ENCODE data around the gene TRIP10. TPM values are rescaled to one million over a fixed set of nuclear protein-coding genes. Genes with fewer than 3 reads are reported as not detected.

The TRIP10 gene
- total and polyA plus RNA-seq, 10 donors, result 17.2 to 58.2 (median 34.1) TPM

DNA sequence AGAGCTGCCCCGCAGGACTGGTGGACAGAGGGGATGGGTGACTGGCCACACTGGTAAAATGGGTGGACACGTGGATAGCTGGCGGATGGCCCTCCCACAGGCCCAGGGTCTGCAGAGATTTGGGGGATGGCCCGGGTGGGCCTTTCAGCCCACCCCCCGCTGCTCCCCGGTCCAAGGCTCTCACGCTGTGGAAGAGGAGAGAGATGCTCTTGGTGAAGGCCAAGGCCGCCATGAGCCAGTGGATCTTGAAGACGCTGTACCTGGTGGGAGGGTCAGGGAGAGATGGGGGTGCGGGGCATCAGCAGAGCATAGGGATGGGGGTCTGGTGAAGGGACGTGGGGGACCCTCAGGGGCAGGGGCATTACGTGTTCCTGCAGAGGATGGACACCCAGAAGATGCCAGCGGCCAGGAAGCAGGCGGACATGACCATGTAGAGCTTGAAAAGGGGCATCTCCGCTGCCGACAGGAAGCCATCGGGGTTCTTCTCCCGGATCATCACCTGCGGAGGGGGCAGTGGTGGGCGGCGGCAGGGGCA, 6.6 kb upstream of the TRIP10 start:
- DNase-seq, result no peak
- Histone ChIP-seq H3K36me3 (peaks cover 0 to 65% (median 27%) of the 10 kb centered on the region in 6 donors), H3K27me3 (replicated peaks in 1 of 7) (no peaks in the 10 kb centered on the region), H3K4me3 (no peak overlapping the region), H3K4me1 (peaks cover 11 to 56% (median 37%) of the 10 kb centered on the region in 6 donors), H3K9me3 (no peaks in the 10 kb centered on the region), H3K27ac (no peak overlapping the region)
- WGBS, 5 donors, result 89 to 95% (median 93%) methylated on average over 21 of the region's 21 CpGs
- intact Hi-C loops (cut with DNase I; ENCODE audit: low total_unique reads), result no loop called here
- no peak for TF ChIP-seq POLR2A (IDR thresholded peaks at IDR 0.05)
- TF ChIP-seq POLR2AphosphoS5 (IDR thresholded peaks at IDR 0.05), result peak in 1 of 3 donors; percentile 23

DNA sequence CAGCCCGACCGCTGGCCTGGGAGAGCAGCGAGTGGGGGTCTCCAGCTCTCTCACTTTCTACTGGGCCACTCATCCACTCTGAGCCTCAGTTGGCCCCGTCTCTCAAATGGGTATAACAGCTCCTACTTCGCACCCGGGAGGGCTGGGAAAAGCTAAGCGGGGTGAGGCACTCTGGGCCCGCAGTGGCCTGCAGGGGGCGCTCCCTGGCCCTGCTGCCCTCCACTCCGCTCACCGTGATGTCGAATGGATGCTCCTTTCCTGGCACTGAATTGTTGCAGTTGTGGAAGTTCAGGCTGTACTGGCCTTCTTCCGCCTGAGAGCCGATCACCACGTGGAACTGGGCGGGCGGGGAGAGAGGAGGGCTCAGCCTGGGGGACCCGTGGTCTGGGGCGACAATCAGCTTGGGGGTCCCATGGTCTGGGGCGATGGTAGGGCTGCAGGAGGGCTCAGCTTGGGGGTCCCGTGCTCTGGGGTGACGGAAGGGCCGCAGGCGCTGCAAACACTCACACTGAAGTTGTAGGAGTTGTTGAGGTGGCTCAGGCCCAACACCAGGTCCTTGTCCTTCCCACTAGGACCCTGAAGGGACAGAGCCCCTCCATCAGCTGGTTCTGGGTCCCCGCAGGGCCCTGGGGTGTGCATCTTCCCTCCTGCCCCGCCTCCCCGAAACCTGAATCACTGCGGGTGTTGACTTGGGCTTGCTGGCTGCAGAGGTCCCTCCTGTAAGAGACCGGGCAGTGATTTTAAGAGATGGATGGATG, 6.0 kb upstream of the TRIP10 start:
- WGBS, 5 donors, result 94 to 95% (median 95%) methylated on average over 26 to 29 of the region's 29 CpGs
- Histone ChIP-seq H3K4me3 (peak overlapping the region in 1 of 8 donors; percentile 30), H3K27ac (peak overlapping the region in 2 of 8 donors; percentile 96 to 99), H3K27me3 (replicated peaks in 1 of 7) (no peaks in the 10 kb centered on the region), H3K9me3 (no peaks in the 10 kb centered on the region), H3K4me1 (peaks cover 17 to 56% (median 37%) of the 10 kb centered on the region in 6 donors), H3K36me3 (peaks cover 0 to 65% (median 27%) of the 10 kb centered on the region in 6 donors)
- DNase-seq, result no peak
- no peak for TF ChIP-seq POLR2A (IDR thresholded peaks at IDR 0.05)
- TF ChIP-seq POLR2AphosphoS5 (IDR thresholded peaks at IDR 0.05), result peak in 1 of 3 donors; percentile 6
- TF ChIP-seq, protein P1, sequence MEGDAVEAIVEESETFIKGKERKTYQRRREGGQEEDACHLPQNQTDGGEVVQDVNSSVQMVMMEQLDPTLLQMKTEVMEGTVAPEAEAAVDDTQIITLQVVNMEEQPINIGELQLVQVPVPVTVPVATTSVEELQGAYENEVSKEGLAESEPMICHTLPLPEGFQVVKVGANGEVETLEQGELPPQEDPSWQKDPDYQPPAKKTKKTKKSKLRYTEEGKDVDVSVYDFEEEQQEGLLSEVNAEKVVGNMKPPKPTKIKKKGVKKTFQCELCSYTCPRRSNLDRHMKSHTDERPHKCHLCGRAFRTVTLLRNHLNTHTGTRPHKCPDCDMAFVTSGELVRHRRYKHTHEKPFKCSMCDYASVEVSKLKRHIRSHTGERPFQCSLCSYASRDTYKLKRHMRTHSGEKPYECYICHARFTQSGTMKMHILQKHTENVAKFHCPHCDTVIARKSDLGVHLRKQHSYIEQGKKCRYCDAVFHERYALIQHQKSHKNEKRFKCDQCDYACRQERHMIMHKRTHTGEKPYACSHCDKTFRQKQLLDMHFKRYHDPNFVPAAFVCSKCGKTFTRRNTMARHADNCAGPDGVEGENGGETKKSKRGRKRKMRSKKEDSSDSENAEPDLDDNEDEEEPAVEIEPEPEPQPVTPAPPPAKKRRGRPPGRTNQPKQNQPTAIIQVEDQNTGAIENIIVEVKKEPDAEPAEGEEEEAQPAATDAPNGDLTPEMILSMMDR (IDR thresholded peaks at IDR 0.05 in 8 of 11, conservative IDR thresholded peaks at IDR 0.05 in 3 of 11), result peak in 6 of 11 experiments; percentile 4 to 45 (median 20)
- intact Hi-C loops (cut with DNase I; ENCODE audit: low total_unique reads), result no loop called here

DNA sequence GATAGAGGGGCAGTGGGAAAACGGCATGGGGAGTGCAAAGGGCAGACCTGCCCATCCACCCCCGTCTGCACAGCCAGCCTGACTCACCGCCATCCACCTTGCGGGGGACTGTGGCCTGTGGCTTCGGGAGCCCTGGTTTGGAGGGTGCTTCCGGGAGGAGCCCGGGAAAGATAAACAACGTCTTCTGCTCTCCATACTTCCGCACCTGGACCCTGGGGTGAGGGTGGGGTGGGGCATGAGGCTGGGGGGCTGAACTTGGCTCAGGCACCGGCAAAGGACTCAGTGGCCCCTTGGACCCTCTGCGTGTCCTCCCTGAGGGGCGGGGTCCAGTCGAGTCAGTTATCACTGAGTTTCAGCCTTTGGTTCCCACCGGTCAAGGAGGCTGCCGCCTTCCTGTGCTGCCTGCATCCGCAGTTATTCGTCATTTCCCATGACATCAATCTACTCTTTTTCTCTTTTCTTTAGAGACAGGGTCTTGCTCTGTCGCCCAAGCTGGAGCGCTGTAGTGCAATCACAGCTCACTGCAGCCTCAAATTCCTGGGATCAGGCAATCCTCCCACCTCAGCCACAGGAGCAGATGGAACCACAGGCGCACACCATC, 5.3 kb upstream of the TRIP10 start:
- Histone ChIP-seq H3K36me3 (peaks cover 0 to 65% (median 27%) of the 10 kb centered on the region in 6 donors), H3K4me3 (peak overlapping the region in 1 of 8 donors; percentile 30), H3K27me3 (replicated peaks in 1 of 7) (no peaks in the 10 kb centered on the region), H3K9me3 (no peaks in the 10 kb centered on the region), H3K4me1 (peaks cover 20 to 56% (median 39%) of the 10 kb centered on the region in 6 donors), H3K27ac (peak overlapping the region in 2 of 8 donors; percentile 96 to 99)
- TF ChIP-seq, protein P1 (IDR thresholded peaks at IDR 0.05 in 8 of 11, conservative IDR thresholded peaks at IDR 0.05 in 3 of 11), result no peak
- TF ChIP-seq POLR2AphosphoS5 (IDR thresholded peaks at IDR 0.05) (peak in 2 of 3 donors; percentile 37 to 39), POLR2A (IDR thresholded peaks at IDR 0.05) (no peak)
- 66 to 89% (median 79%) methylated on average over 18 to 20 of the region's 20 CpGs for WGBS, 5 donors
- no peak for DNase-seq
- intact Hi-C loops (cut with DNase I; ENCODE audit: low total_unique reads), result no loop called here

- H3K36me3 ChIP-seq, result peaks cover 0 to 55% (median 25%) of the 10 kb centered on the region in 6 donors
- peaks cover 20 to 60% (median 46%) of the 10 kb centered on the region in 6 donors for H3K4me1 ChIP-seq
- intact Hi-C loops (cut with DNase I; ENCODE audit: low total_unique reads), result loop anchor here (5.0 kb wide), 1 partner anchor 127 kb away; no protein-coding TSS in a partner anchor
- DNase-seq, result no peak
- TF ChIP-seq, protein P1 (IDR thresholded peaks at IDR 0.05 in 8 of 11, conservative IDR thresholded peaks at IDR 0.05 in 3 of 11), result no peak
- TF ChIP-seq POLR2AphosphoS5 (IDR thresholded peaks at IDR 0.05), result no peak
- TF ChIP-seq POLR2A (IDR thresholded peaks at IDR 0.05), result no peak
- H3K4me3 ChIP-seq, result peak overlapping the region in 1 of 8 donors; percentile 90
- H3K27me3 ChIP-seq (replicated peaks in 1 of 7), result peaks cover 0 to 6% (median 0%) of the 10 kb centered on the region in 7 donors
- H3K9me3 ChIP-seq, result no peaks in the 10 kb centered on the region
- 76 to 83% (median 79%) methylated on average over 15 of the region's 15 CpGs for WGBS, 5 donors
- peak overlapping the region in 7 of 8 donors; percentile 95 to 99 (median 98) for H3K27ac ChIP-seq
Measured at GRCh38 chr19:6735181-6735911, 4.1 kb upstream of the TRIP10 start.

All from spleen (tissue), 11 donors.